Suprapubic skin (tissue), 4 donors: ENCODE data around the gene BNC1. TPM values are rescaled to one million over a fixed set of nuclear protein-coding genes. Genes with fewer than 3 reads are reported as not detected.
A peak's percentile ranks its signal among the peaks of the same experiment; 100 is the strongest.

ENCODE experiments used
- DNase-seq, 2 donors: peaks; one replicate each; pipeline ENCODE4 v3.0.0-alpha.2; 2019; ENCODE audit warnings: low spot score in 2 of 2
- H3K27ac ChIP-seq: fragments of 200-600 bp; sonication (generic); one replicate; pipeline ENCODE4 v1.5.1; 2019
- H3K27me3 ChIP-seq: fragments of 200-600 bp; sonication (generic); one replicate; pipeline ENCODE4 v1.5.1; 2019
- H3K36me3 ChIP-seq: fragments of 200-600 bp; sonication (generic); one replicate; pipeline ENCODE4 v1.5.1; 2019
- H3K4me1 ChIP-seq: fragments of 200-600 bp; sonication (generic); one replicate; pipeline ENCODE4 v1.5.1; 2019
- H3K4me3 ChIP-seq: fragments of 200-600 bp; sonication (generic); one replicate; pipeline ENCODE4 v1.5.1; 2019; ENCODE audit warnings: mild to moderate bottlenecking
- H3K9me3 ChIP-seq: fragments of 200-600 bp; sonication (generic); one replicate; pipeline ENCODE4 v1.5.1; 2019
- EP300 ChIP-seq: sonication (generic); formaldehyde crosslinking; IDR thresholded peaks from one replicate; pipeline ENCODE4 v1.6.1; 2017; ENCODE audit warnings: antibody characterized with exemption
- POLR2A ChIP-seq, 2 donors: fragments of 450-650 bp; IDR thresholded peaks; one replicate each; pipeline ENCODE4 v1.6.1; 2017; ENCODE audit warnings: antibody characterized with exemption in 2 of 2, mild to moderate bottlenecking in 2 of 2, moderate library complexity in 2 of 2
- POLR2AphosphoS5 ChIP-seq, 3 donors: sonication (generic); formaldehyde crosslinking; IDR thresholded peaks; one replicate each; pipeline ENCODE4 v1.6.1; 2017; ENCODE audit warnings: antibody characterized with exemption in 3 of 3
- WGBS: methylation state at CpG from one replicate; pipeline ENCODE4 v1.1.5; 2018; 5-methylcytosine and 5-hydroxymethylcytosine counted together
- total RNA-seq, 4 donors: library from RNA; depleted of rRNA; stranded (reverse); fragments of >200 nt; gene quantifications; one replicate each; pipeline ENCODE4 v1.1.0, GENCODE V29; 2016
- TF ChIP-seq, protein P1 (sequence below), 2 donors: fragments of 200-600 bp in 1 of 2; fragments of 450-650 bp in 1 of 2; sonication (generic) in 1 of 2; IDR thresholded peaks; one replicate each; pipeline ENCODE4 v1.5.1; 2016 to 2019; ENCODE audit warnings: antibody characterized with exemption in 2 of 2, mild to moderate bottlenecking in 1 of 2, moderate library complexity in 1 of 2

The BNC1 gene
- total RNA-seq, 4 donors from 2014 or later = 28.3 to 72.4 (median 48.8) TPM

DNA sequence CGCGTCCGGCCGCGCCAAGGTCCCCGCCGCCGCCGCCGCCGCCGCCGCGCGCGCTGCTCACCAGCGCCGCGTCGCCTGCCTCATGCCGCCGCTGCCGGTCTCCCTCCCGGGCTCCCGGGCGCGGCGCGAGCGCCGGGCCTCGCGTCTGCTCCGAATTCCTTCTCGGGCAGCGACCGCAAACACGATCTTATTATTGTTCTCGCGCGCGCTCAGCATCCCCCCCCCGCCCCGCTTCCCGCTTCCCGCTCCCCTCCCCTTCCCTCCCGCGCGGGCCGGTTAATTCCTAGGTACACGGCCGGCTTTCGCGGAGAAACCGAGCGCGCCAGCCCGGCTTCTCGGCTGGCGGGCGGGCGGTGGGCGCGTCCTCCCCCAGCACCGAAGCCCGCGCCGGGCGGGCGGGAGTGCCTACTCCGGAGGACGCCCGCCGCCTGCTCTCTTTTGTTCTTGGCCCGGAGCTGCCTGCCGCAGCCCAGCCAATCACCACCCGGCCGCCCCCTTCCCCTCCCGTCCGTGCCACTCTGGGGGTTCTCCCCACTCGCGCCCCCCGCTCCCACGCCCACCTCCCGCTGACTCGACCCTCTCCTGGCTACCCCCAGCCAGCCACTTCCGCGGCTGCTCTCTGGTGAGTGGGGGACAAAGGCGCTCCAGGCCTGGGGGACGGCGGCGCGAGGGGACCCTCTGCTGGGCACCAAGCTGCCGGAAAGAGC lies 76.7 kb downstream of the BNC1 start, which contains the start of gene HDGFL3:
Gene HDGFL3 (minus strand): TSS at position 164 of the 707 bp plus-strand sequence. CDS start 409 bp downstream, outside the sequence.
- Histone ChIP-seq H3K36me3 (no peaks in the 10 kb centered on the region), H3K4me1 (peaks cover 17% of the 10 kb centered on the region), H3K9me3 (no peaks in the 10 kb centered on the region), H3K27ac (peak within 1 kb of the TSS; percentile 84), H3K4me3 (peak within 1 kb of the TSS; percentile 97), H3K27me3 (no peaks in the 10 kb centered on the region)
- WGBS = under 1% methylated on average over 47 of the region's 94 CpGs
- DNase-seq = peak; percentile 76 to 87
- TF ChIP-seq EP300 = no peak
- TF ChIP-seq, protein P1, sequence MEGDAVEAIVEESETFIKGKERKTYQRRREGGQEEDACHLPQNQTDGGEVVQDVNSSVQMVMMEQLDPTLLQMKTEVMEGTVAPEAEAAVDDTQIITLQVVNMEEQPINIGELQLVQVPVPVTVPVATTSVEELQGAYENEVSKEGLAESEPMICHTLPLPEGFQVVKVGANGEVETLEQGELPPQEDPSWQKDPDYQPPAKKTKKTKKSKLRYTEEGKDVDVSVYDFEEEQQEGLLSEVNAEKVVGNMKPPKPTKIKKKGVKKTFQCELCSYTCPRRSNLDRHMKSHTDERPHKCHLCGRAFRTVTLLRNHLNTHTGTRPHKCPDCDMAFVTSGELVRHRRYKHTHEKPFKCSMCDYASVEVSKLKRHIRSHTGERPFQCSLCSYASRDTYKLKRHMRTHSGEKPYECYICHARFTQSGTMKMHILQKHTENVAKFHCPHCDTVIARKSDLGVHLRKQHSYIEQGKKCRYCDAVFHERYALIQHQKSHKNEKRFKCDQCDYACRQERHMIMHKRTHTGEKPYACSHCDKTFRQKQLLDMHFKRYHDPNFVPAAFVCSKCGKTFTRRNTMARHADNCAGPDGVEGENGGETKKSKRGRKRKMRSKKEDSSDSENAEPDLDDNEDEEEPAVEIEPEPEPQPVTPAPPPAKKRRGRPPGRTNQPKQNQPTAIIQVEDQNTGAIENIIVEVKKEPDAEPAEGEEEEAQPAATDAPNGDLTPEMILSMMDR (IDR thresholded peaks at IDR 0.05) = no peak
- TF ChIP-seq POLR2A (IDR thresholded peaks at IDR 0.05) = no peak
- no peak for TF ChIP-seq POLR2AphosphoS5 (IDR thresholded peaks at IDR 0.05)

DNA sequence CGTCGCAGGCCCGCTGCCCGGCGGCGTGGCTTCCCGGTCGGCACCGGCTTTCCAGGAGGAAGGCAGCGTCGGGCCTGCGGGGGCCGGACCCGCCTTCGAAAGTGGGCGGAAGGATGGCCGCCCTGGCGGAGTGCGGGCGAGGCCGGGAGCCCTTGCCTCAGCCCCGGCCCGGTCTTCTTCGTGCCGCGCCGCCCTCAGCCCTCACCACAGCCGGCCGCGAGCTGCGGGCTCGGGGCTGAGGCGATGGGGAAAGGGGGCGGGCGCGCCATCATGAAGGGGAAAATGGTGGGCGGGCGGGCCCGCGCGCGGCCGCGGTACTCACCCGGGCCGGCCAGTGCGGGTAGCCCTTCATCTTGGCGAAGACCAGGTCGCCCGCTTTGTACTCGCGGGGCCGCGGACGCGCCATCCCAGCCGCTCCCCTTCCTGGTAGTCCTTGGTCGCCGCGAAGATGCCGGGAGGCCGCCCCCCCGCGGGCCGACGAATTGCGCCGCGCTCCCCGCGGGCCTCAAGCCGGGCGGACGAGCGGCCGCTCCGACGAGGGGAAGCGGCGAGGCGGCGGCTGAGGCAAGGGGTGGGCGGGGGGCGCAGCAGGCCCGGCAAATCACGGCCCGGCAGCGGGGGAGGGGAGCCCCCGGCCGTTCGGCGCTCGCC lies 77.3 kb downstream of the BNC1 start:
- H3K9me3 ChIP-seq = no peaks in the 10 kb centered on the region
- 3% methylated on average over 16 of the region's 93 CpGs for WGBS
- H3K36me3 ChIP-seq = no peaks in the 10 kb centered on the region
- H3K27me3 ChIP-seq = no peaks in the 10 kb centered on the region
- peak in 1 of 2 donors; percentile 67 for DNase-seq
- H3K4me1 ChIP-seq = peaks cover 20% of the 10 kb centered on the region
- TF ChIP-seq POLR2A (IDR thresholded peaks at IDR 0.05) (no peak), POLR2AphosphoS5 (IDR thresholded peaks at IDR 0.05) (no peak), EP300 (no peak)
- TF ChIP-seq, protein P1 (IDR thresholded peaks at IDR 0.05) = no peak
- peak overlapping the region; percentile 84 for H3K27ac ChIP-seq
- H3K4me3 ChIP-seq = peak overlapping the region; percentile 97

DNA sequence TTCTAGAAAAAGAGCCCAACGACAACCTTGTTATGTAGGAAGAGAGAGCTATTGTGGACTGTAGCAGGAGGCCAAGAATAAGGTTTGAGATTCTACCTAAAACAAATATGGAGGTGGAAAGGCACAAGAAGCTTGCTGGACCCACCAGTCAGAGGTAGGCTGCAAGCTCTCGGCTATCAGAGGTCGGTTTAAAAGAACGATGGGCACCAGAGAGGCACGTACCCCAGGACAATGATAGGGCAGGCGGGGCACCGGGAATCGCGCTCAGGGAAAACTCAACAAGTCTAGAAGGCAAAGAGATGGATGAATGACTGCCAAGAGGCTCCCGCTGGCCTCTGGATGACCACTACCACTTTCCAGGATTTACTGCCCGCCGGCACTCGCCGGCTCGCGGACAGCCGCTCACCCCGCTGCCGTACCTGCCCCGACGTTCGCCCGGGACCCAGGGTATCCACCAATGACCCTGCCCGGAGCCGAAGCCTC lies 77.9 kb downstream of the BNC1 start:
- Histone ChIP-seq H3K27ac (peak overlapping the region; percentile 84), H3K9me3 (no peaks in the 10 kb centered on the region), H3K4me1 (peaks cover 25% of the 10 kb centered on the region), H3K27me3 (no peaks in the 10 kb centered on the region), H3K4me3 (peak overlapping the region; percentile 97), H3K36me3 (no peaks in the 10 kb centered on the region)
- no peak for DNase-seq
- TF ChIP-seq EP300 = no peak
- TF ChIP-seq POLR2AphosphoS5 (IDR thresholded peaks at IDR 0.05) = no peak
- TF ChIP-seq, protein P1 (IDR thresholded peaks at IDR 0.05) = no peak
- TF ChIP-seq POLR2A (IDR thresholded peaks at IDR 0.05) = no peak
- 4% methylated on average over 9 of the region's 25 CpGs for WGBS

Other genes with a start within 250 kb of the BNC1 start
- gene BTBD1, start 217.4 kb downstream of the BNC1 start, total RNA-seq = 10 to 100 TPM; 43.9 to 54.3 (median 50.0) TPM
- 1 to 10 TPM; 1.6 to 2.7 (median 2.3) TPM for gene TM6SF1, start 177.0 kb downstream of the BNC1 start, total RNA-seq
- gene HDGFL3, start 76.8 kb downstream of the BNC1 start, total RNA-seq = 10 to 100 TPM in 1 of 4 donors, 1 to 10 TPM in 3; 3.7 to 11.3 (median 6.0) TPM
- 1 to 10 TPM in 1 of 4 donors, under 1 TPM in 1, not detected in 2; 0.34 to 1.2 TPM for gene SH3GL3, start 162.7 kb upstream of the BNC1 start, total RNA-seq